HG02884 (cell line): ENCODE results near the gene SLC25A29.
"Not testable (repeated sequence)": the region's sequence is repeated elsewhere in the genome, so short reads cannot be mapped to it uniquely, and the experiment has no call there.

Experiments
- ATAC-seq: cut with Tn5 transposase; IDR thresholded peaks from one replicate; pipeline ENCODE4 v1.9.1; 2021; ENCODE audit warnings: mild to moderate bottlenecking, moderate library complexity; ENCODE audit not compliant: unreplicated experiment

Gene SLC25A29

DNA sequence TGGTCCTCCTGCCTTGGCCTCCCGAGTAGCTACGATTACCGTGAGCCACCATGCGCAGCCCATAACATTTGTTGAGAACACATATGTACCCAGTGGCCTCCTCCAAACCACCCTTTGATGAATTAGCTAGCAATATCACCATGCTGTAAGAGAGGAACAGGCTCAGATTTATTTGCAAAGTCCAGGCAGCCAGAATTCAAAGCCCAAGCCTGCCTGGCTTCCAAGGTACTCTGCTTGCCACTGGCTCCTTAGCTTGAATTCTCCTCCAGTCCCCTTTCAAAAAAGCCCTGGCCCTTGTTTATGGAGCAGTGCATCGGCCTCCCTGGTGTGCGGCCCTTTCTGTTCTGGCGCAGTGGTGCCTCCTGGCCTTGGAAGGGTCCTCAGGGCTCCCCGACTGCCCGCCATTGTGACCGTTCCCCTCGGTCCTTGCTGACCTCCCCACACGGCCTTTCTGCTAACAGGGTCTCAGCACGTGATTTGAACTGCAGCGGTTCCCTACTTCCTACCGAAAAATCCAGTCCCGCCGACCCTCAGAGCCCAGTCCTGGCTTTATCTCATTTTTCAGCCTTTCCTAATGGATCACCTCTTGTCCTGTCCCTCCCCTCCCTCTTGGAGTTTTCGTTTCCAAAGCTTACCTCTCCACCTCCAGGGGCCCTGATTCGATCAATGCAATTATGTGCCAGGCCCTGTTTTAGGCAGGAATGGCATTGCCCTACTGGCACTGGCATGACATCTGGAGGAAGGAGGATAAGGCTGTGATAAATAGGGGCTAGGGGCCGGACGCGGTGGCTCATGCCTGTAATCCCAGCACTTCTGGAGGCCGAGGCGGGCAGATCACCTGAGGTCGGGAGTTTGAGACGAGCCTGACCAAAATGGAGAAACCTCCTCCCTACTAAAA is 22.0 kb downstream of the SLC25A29 start:
- no peak for ATAC-seq

DNA sequence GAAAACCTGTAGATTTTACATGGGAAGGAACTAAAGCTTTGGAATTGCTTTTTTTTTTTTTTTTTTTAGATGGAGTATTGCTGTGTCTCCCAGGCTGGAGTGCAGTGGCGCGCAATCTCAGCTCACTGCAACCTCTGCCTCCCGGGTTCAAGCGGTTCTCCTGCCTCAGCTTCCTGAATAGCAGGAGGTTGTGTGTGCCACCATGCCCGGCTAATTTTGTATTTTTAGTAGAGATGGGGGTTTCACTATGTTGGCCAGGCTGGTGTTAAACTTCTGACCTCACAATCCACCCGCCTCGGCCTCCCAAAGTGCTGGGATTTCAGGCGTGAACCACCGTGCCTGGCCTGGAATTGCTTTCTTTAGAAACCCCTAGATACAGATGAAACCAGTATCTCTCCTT is 22.8 kb downstream of the SLC25A29 start:
- ATAC-seq: not testable (repeated sequence)

DNA sequence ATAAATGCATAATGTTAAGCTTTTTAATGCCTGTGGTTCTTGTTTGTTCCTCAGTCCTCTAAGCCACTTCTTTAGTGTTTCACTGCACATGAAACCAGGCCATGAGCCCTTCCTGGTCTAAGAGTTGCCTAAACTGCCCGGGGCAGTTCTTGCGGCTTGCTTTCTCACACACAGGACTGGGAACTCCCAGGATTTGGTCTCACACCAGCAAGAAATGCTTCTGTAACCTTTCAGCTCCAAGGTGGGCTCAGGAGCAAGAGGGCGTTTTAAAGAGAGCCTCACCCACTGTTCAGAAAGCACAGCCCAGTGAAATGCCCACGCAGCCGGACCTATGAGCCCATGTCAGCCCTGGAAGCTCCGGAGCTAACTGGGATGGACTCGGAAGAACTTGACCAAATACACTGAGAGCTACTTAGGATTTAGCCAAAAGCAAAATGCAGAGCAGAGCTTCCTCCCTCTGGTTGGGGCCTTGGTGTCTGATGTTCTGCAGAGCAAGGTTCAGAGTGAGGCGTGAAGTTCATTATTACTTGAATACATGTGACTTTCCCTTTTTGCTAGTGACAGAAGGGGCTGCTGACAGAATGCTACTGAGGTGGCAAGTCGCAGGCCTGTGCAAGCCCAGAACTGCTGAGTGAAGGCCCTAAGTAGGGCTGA is 23.4 kb downstream of the SLC25A29 start:
- no peak for ATAC-seq

DNA sequence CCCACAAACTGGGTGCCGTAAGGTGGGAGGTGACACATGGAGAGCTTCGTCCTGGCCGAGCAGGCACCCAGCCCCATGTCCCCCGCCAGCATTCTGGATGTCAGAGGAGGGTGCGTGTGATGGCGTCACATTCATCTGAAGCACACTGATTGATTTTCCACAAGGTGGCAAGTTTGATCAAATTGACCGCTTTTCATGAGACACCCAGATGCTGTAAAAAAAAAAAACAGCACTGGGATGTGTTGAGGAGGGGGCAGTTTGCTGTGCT is 24.2 kb downstream of the SLC25A29 start:
- no peak for ATAC-seq

DNA sequence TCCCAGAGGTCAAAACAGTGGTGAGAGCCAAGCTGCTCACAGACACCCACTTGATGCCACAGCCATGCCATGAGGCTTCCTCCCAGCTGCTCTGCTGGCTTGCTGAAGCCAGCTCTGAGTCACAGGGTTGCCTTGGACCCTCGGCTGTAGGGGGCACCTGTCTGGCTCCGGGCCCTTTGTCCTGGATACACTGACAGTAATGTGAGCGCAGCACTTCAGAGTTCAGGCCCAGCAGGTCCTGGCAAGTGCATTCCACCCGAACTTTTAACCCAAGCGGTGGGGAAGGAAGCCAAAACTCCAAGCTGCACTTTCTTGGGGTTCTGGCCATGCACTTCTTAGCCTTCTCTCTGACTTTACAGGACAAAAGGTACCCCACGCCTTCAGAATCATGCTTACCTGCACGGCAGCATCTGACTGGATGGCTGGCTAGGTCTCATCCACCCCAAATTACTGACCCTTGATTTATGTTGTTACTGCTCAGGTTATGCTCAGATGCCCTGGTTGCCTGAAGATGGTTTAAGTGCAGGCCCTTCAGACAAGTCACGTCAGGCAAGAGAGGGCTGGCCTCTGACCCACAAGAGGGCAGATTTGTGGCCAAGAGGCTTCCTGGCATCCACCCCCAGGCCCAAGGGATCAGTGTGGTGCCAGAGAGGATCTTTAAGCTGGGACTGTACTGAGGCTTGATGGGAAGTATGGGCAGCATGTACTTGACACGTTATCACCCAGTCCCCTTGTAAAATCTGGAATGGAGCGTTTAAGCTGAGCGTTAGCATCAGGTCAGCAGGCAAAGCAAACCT is 24.8 kb downstream of the SLC25A29 start:
- ATAC-seq: no peak

DNA sequence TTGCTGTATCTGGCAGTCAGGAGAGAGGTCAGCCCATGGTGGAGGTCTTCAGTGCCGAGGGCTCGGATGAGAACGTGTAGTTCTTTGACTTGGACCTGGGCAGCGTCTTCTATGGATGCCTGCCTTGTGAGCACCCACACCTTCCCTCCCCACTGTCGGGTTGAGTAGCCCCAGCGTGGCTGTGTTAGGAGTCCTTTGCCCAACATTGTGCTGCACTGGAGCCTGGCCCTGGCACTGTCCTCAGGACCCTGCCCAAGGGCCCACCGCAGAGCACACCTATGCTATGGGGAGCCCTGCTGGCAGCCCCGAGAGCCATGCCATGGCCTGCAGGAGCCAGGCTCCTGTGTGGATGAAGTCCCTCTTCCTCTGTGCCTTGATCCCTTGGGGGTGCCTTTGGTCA is 26.7 kb downstream of the SLC25A29 start:
- no peak for ATAC-seq

DNA sequence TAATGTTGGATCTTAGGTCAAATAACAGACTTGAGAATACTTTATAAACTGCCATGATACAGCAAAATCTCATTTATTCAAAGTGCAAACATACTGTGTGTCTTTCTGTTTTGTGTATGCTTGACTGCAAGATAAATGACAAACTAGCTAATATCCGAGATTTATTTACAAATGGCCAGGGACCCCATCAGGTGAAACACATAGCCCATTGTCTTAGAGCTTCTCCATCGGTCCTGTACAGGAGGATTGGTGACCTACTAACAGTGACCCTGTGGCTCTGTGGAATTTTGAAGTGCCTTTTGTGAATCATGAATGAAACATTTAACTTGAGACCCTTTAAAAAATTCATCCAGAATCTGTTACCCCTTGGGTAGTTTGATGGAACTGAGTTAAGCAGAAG is 27.1 kb downstream of the SLC25A29 start:
- no peak for ATAC-seq

DNA sequence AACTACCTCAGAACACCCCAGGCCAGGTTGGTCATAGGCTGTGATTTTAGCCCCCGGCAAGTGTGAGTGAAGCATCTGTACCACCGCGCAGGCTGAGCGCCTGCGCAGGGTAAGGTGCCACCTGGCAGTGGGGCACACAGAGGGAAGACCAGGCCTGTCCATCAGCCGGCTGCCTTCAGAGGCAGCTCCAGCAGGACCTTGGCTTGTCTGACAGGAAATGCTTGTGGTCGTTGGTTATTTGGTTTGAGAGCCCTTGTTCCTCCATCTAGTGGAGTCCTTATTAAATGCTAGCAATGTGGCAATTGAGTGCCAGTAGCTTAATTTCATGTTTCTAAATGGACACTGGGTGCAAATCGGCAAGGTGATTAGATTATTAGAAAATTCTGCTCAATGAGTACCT is 27.5 kb downstream of the SLC25A29 start:
- no peak for ATAC-seq

DNA sequence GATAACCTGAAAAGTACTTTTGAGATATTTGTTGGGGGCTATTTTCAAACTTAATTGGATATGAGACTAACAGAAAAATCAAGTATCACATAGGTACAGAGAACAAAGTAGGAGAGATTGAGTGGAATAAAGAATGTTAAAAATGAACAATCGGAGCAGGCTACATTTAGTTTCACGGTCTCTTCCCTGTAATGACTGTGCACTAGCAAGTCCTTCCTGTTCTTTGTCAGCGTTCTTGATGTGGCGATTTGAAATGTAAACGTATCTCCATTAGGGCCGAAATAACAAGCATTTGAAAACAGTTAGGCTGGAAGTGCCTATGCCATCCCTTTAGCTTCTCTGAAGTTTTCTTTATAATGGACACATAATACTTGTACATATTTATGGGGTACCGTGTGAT is 31.0 kb downstream of the SLC25A29 start:
- ATAC-seq: no peak

DNA sequence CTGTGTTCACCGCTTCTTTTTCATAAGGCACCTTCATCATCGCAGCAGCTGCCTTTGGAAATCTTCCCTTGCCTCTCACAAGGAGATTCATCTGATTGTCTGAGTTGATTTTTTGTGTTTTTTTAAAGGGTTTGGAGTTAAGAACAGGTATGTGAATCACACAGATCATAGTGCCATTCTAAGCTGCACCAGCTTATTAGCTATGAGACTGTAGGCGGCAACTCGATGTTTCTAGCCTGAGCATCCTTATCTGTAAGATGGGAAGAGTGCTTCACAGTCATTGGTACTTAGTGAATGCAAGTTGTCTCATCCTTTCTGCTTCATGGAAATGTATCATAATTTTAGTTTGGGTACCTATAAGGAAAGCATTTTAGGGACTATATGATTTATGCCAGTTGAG is 32.0 kb downstream of the SLC25A29 start:
- ATAC-seq: no peak

DNA sequence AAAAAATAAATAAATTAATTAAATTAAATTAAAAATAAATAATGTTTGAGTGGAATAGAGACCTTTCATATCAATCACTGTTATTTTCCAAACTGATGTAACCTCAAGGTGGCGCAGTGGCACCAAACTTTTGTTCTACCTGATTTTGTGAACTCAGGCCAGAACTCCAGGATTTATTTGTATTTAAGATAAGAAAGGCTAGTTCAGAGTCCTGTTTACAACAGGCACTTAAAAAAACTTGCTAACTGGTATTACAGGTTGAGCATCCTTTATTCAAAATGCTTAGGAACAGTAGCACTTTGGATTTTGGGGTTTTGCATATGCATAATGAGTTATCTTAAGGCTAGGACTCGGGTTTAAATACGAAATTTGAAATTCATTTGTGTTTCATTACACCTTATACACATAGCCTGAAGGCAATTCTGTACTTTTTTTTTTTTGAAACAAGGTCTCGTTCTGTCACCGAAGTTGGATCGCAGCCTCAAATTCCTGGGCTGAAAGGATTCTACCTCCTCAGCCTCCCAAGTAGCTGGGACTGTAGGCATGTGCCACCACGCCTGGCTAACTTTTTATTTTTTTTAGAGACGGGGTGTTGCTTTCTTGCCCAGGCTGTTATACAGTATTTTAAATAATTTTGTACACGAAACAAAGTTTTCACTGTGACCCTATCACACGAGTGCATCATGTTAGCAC is 34.9 kb downstream of the SLC25A29 start:
- no peak for ATAC-seq

DNA sequence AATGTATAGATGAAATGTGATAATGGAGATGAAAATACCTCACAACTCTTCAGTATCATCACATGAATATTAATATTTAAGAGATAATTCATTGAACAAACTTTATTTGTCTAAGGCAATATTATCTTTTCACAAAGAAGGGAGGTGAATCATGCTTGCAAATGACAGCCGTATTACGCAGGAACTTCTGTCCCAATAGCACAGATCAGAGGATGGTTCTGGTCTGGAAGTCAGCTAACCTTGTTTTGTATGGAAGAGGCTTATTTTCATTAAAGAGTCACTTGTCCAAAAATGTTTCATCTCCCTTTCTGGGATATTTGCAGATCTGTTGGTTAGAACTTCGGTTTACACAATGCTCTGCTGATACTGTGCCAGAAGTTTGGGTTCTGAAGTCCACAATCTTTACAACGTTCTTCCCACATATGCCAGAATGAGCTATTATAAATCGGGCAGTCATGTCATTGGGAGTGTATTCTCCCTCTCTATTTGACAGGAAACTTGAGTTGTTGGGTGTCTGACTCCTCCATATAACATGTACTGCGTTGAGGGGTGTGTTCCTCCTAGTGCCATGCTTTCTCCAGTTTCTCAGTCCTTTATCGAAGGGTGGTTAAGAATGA is 37.5 kb downstream of the SLC25A29 start:
- no peak for ATAC-seq

DNA sequence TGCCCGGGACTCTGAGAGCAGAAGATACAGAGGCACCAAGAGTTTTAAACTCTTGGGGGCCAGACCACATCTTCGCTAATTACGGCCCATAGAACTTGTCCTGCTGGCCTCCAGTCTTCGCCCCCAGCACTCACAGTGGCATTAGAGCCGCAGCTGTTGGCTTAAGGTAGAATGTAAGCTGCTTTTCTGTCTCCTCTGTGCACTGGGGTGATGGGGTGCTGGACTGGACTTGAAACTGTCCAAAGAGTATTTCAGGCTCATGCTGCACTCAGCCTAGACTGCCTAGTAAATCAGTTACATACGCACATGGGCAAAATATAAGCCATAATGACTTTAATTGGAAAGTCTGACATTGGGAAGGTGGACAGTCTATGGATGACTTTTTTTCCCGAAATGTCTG is 38.3 kb downstream of the SLC25A29 start:
- ATAC-seq: no peak

DNA sequence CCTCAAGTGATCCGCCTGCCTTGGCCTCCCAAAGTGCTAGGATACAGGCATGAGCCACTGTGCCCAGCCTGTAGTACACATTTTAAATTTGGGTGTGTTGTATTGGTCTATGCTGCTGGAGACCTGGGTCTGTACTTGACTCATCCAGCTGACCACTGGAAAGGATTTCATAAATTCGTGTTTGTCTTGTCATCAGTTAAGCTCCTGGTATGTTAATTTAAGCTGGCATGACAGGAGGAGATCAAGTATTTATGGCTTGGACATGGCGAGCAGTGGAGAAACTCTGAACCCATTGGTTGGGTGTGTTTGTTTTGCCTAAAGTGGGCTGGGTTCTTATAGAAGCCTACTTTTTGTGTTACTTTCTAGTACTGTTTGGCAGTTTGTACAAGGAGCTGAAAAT is 43.1 kb downstream of the SLC25A29 start:
- no peak for ATAC-seq

DNA sequence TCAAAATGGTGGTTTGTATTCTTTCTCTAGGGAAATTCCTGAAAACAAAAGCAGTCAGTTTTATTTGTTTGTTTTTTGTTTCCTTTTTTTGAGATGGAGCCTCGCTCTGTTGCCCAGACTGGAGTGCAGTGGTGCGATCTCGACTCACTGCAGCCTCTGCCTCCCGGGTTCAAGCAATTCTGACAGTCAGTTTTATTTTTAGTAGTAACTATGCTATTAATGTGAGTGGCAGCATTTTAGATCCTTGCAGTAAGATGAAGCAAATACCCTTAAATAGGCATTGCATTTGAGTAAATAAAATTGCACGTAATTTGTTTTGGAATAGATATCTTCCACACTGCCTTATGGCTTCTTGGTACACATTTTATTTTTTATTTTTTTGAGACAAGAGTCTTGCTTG is 43.7 kb downstream of the SLC25A29 start:
- no peak for ATAC-seq

DNA sequence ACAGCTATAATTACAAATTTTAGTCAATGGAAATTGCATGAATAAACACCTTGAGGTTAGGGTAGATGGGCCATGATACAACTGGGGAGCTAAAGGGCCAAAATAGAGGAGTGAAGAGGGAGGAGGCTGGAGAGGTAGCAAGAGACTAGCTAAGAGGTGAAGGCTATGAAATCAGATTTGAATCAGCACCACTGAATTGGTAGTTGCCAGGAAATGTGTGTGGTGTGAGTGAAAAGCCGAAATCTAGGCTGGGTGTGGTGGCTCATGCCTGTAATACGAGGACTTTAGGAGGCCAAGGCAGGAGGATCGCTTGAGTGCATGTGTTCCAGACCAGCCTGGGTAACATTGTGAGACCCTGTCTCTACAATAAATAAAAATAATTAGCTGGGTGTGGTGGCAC is 44.6 kb downstream of the SLC25A29 start:
- no peak for ATAC-seq

DNA sequence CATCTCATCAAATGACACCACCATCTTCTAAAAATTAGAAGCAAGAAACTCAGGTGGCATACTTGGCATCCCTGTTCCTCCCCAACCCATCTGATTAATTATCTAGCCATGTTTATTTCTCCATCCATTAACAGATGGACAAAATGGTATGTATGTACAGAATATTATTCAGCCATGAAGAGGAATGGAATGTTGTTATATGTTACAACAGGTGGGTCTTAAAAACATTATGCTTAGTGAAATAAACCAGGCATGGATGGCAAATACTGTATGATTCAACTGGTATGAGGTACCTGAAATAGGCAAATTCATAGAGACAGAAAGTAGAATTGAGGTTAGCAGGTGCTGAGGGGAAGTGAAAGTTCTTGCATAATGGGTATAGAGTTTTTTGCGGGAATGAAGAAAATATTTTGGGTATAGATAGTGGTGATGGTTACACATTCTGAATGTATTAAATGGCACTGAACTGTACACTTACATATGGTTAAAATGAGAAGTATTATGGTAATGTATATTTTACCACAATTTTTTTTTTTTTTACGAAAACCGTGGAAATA is 49.8 kb downstream of the SLC25A29 start:
- ATAC-seq: no peak

DNA sequence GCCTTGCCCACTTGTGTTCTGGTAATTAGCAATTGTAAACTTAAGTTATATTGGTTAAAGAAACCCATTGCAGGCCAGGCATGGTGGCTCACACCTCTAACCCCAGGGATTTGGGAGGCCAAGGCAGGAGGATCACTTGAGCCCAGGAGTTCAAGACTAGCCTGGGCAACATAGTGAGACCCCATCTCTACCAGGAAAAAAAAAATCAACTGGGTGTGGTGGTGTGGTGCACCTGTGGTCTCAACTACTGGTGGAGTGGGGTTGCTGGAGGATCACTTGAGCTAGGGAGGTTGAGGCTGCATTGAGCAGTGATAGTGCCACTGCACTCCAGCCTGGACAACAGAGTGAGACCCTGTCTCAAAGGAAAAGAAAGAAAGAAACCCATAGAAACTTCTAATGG is 53.6 kb downstream of the SLC25A29 start:
- ATAC-seq: no peak

DNA sequence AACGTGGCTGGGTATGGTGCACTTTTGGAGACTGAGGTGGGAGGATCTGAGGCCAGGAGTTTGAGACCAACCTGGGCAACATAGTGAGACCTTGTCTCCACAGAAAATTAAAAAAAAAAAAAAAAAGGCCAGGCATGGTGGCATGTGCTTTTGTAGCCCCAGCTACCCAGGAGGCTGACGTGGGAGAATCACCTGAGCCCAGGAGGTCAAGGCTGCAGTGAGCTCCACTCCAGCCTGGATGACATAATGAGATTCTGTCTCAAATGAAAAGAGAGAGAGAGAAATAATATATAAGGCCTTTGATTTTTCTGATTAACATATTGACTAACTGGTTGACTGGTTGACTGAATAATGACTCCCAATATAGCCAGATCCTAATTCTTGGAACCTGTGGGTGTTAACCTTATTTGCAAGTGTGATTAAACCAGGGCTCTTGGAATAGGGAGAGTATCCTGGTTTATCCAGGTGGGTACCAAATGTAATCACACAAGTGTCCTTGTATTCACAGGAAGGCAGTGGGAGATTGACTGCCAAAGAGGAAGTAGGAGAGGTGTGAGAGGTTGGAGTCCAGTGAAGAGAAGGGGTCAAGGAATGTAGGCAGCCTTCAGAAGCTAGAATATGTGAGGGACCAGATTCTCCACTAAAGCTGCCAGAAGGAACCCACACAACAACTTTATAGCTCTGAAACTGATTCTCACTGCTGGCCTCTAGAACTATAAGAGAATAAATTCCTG is 55.3 kb downstream of the SLC25A29 start:
- no peak for ATAC-seq
